ENCODE data around the gene FERMT2.

The FERMT2 gene

GRCh38 chr14:52944254-52944653 is 6.6 kb downstream of the FERMT2 start:
- no peak for DNase-seq (ENCODE audit: low read depth)
- H3K4me3 ChIP-seq (ENCODE audit: low read length): no peak overlapping the region
- no peak for TF ChIP-seq CTCF (conservative IDR thresholded peaks at IDR 0.05; ENCODE audit: low read depth, low read length)

- no peak for DNase-seq (ENCODE audit: low read depth)
- TF ChIP-seq CTCF (conservative IDR thresholded peaks at IDR 0.05; ENCODE audit: low read depth, low read length): no peak
- no peak overlapping the region for H3K4me3 ChIP-seq (ENCODE audit: low read length)
Measured at GRCh38 chr14:52939427-52939826, 11.4 kb downstream of the FERMT2 start.

GRCh38 chr14:52937869-52938268 is 13.0 kb downstream of the FERMT2 start:
- TF ChIP-seq CTCF (conservative IDR thresholded peaks at IDR 0.05; ENCODE audit: low read depth, low read length): no peak
- no peak for DNase-seq (ENCODE audit: low read depth)
- H3K4me3 ChIP-seq (ENCODE audit: low read length): no peak overlapping the region

- TF ChIP-seq CTCF (conservative IDR thresholded peaks at IDR 0.05; ENCODE audit: low read depth, low read length): no peak
- H3K4me3 ChIP-seq (ENCODE audit: low read length): no peak overlapping the region
- DNase-seq (ENCODE audit: low read depth): no peak
Measured at GRCh38 chr14:52937306-52937705, 13.5 kb downstream of the FERMT2 start.

- no peak overlapping the region for H3K4me3 ChIP-seq (ENCODE audit: low read length)
- no peak for TF ChIP-seq CTCF (conservative IDR thresholded peaks at IDR 0.05; ENCODE audit: low read depth, low read length)
- no peak for DNase-seq (ENCODE audit: low read depth)
Measured at GRCh38 chr14:52936437-52936836, 14.4 kb downstream of the FERMT2 start.

- no peak for TF ChIP-seq CTCF (conservative IDR thresholded peaks at IDR 0.05; ENCODE audit: low read depth, low read length)
- H3K4me3 ChIP-seq (ENCODE audit: low read length): no peak overlapping the region
- DNase-seq (ENCODE audit: low read depth): no peak
Measured at GRCh38 chr14:52935833-52936232, 15.0 kb downstream of the FERMT2 start.

- no peak for DNase-seq (ENCODE audit: low read depth)
- H3K4me3 ChIP-seq (ENCODE audit: low read length): no peak overlapping the region
- TF ChIP-seq CTCF (conservative IDR thresholded peaks at IDR 0.05; ENCODE audit: low read depth, low read length): no peak
Measured at GRCh38 chr14:52934762-52935161, 16.1 kb downstream of the FERMT2 start.

All from retinal pigment epithelial cell (primary cell).